ENCODE measurements around the gene CYP26A1.
A peak's percentile ranks its signal among the peaks of the same experiment; 100 is the strongest.

CYP26A1 gene

GRCh38 chr10:93080350-93081046 is 6.8 kb downstream of the CYP26A1 start:
- Mint-ChIP-seq H3K36me3 (no peaks in the 10 kb centered on the region), H3K9me3 (no peaks in the 10 kb centered on the region), H3K27me3 (peaks cover 32 to 41% of the 10 kb centered on the region in 2 donors), H3K4me3 (peak overlapping the region in 1 of 2 donors; percentile 58), H3K27ac (no peak overlapping the region), H3K4me1 (peaks cover 6 to 22% of the 10 kb centered on the region in 2 donors)
- DNase-seq (no peak), ATAC-seq (replicated peaks) (peak; percentile 66 to 67)

- no peak overlapping the region for H3K27ac Mint-ChIP-seq
- H3K4me3 Mint-ChIP-seq, result no peak overlapping the region
- peaks cover 27 to 34% of the 10 kb centered on the region in 2 donors for H3K27me3 Mint-ChIP-seq
These were observed 7.6 kb downstream of the CYP26A1 start for GRCh38 chr10:93081318-93081717.

GRCh38 chr10:93081834-93082233 is 8.1 kb downstream of the CYP26A1 start:
- DNase-seq (no peak), ATAC-seq (replicated peaks) (no peak)
- Mint-ChIP-seq H3K4me1 (peaks cover 3 to 17% of the 10 kb centered on the region in 2 donors), H3K27ac (no peak overlapping the region), H3K36me3 (no peaks in the 10 kb centered on the region), H3K4me3 (no peak overlapping the region), H3K9me3 (no peaks in the 10 kb centered on the region), H3K27me3 (peaks cover 22 to 29% of the 10 kb centered on the region in 2 donors)

More at GRCh38 chr10:93081318-93081717, 7.6 kb downstream of the CYP26A1 start:
- no peak for DNase-seq
- Mint-ChIP-seq H3K36me3 (no peaks in the 10 kb centered on the region), H3K4me1 (peaks cover 3 to 21% of the 10 kb centered on the region in 2 donors), H3K9me3 (no peaks in the 10 kb centered on the region)
- no peak for ATAC-seq (replicated peaks)

- no peak overlapping the region for H3K27ac Mint-ChIP-seq
- no peaks in the 10 kb centered on the region for H3K36me3 Mint-ChIP-seq
- no peak for ATAC-seq (replicated peaks)
- no peak overlapping the region for H3K4me3 Mint-ChIP-seq
- peaks cover 3 to 16% of the 10 kb centered on the region in 2 donors for H3K4me1 Mint-ChIP-seq
- no peak for DNase-seq
- peaks cover 28 to 31% of the 10 kb centered on the region in 2 donors for H3K27me3 Mint-ChIP-seq
- no peaks in the 10 kb centered on the region for H3K9me3 Mint-ChIP-seq
These were observed 10.2 kb downstream of the CYP26A1 start for GRCh38 chr10:93083743-93084539.

GRCh38 chr10:93085272-93085859 is 11.7 kb downstream of the CYP26A1 start:
- ATAC-seq (replicated peaks) (no peak), DNase-seq (no peak)
- Mint-ChIP-seq H3K27me3 (peaks cover 24 to 27% of the 10 kb centered on the region in 2 donors), H3K36me3 (no peaks in the 10 kb centered on the region), H3K27ac (no peak overlapping the region), H3K9me3 (no peaks in the 10 kb centered on the region), H3K4me3 (no peak overlapping the region), H3K4me1 (peaks cover 0 to 11% of the 10 kb centered on the region in 2 donors)

- Mint-ChIP-seq H3K27me3 (peaks cover 21% of the 10 kb centered on the region in 2 donors), H3K9me3 (no peaks in the 10 kb centered on the region), H3K27ac (no peak overlapping the region), H3K4me3 (no peak overlapping the region), H3K4me1 (peaks cover 0 to 6% of the 10 kb centered on the region in 2 donors), H3K36me3 (no peaks in the 10 kb centered on the region)
- DNase-seq (no peak), ATAC-seq (replicated peaks) (no peak)
These were observed 12.6 kb downstream of the CYP26A1 start for GRCh38 chr10:93086289-93086688.

GRCh38 chr10:93087846-93088245 is 14.2 kb downstream of the CYP26A1 start:
- ATAC-seq (replicated peaks) (no peak), DNase-seq (no peak)
- no peaks in the 10 kb centered on the region for H3K36me3 Mint-ChIP-seq
- H3K27me3 Mint-ChIP-seq, result peaks cover 16 to 20% of the 10 kb centered on the region in 2 donors
- no peak overlapping the region for H3K4me3 Mint-ChIP-seq
- no peak overlapping the region for H3K27ac Mint-ChIP-seq
- peaks cover 0 to 6% of the 10 kb centered on the region in 2 donors for H3K4me1 Mint-ChIP-seq
- no peaks in the 10 kb centered on the region for H3K9me3 Mint-ChIP-seq

GRCh38 chr10:93088466-93088865 is 14.8 kb downstream of the CYP26A1 start:
- no peak for ATAC-seq (replicated peaks)
- DNase-seq, result no peak
- Mint-ChIP-seq H3K4me3 (no peak overlapping the region), H3K27ac (no peak overlapping the region), H3K27me3 (peaks cover 16 to 25% of the 10 kb centered on the region in 2 donors), H3K36me3 (no peaks in the 10 kb centered on the region), H3K9me3 (no peaks in the 10 kb centered on the region), H3K4me1 (peaks cover 0 to 6% of the 10 kb centered on the region in 2 donors)

- Mint-ChIP-seq H3K9me3 (no peaks in the 10 kb centered on the region), H3K27ac (no peak overlapping the region), H3K4me1 (peaks cover 0 to 3% of the 10 kb centered on the region in 2 donors), H3K27me3 (peaks cover 16 to 32% of the 10 kb centered on the region in 2 donors), H3K4me3 (no peak overlapping the region), H3K36me3 (no peaks in the 10 kb centered on the region)
- no peak for ATAC-seq (replicated peaks)
- DNase-seq, result no peak
These were observed 16.9 kb downstream of the CYP26A1 start for GRCh38 chr10:93090619-93091018.

- H3K36me3 Mint-ChIP-seq, result no peaks in the 10 kb centered on the region
- DNase-seq (no peak), ATAC-seq (replicated peaks) (no peak)
- H3K4me1 Mint-ChIP-seq, result no peaks in the 10 kb centered on the region
- no peak overlapping the region for H3K4me3 Mint-ChIP-seq
- H3K27ac Mint-ChIP-seq, result no peak overlapping the region
- peaks cover 16 to 32% of the 10 kb centered on the region in 2 donors for H3K27me3 Mint-ChIP-seq
- H3K9me3 Mint-ChIP-seq, result no peaks in the 10 kb centered on the region
These were observed 18.3 kb downstream of the CYP26A1 start for GRCh38 chr10:93091960-93092359.

GRCh38 chr10:93095225-93095624 is 21.5 kb downstream of the CYP26A1 start:
- DNase-seq (no peak), ATAC-seq (replicated peaks) (no peak)
- H3K27me3 Mint-ChIP-seq, result peaks cover 8 to 15% of the 10 kb centered on the region in 2 donors
- H3K36me3 Mint-ChIP-seq, result no peaks in the 10 kb centered on the region
- H3K9me3 Mint-ChIP-seq, result peaks cover 0 to 2% of the 10 kb centered on the region in 2 donors
- no peak overlapping the region for H3K4me3 Mint-ChIP-seq
- H3K4me1 Mint-ChIP-seq, result no peaks in the 10 kb centered on the region
- H3K27ac Mint-ChIP-seq, result no peak overlapping the region

GRCh38 chr10:93096901-93097300 is 23.2 kb downstream of the CYP26A1 start:
- ATAC-seq (replicated peaks), result no peak
- Mint-ChIP-seq H3K9me3 (peaks cover 0 to 2% of the 10 kb centered on the region in 2 donors), H3K4me1 (no peaks in the 10 kb centered on the region), H3K27ac (no peak overlapping the region), H3K36me3 (no peaks in the 10 kb centered on the region), H3K4me3 (no peak overlapping the region), H3K27me3 (peaks cover 0 to 15% of the 10 kb centered on the region in 2 donors)
- DNase-seq, result no peak

GRCh38 chr10:93097386-93097785 is 23.7 kb downstream of the CYP26A1 start:
- Mint-ChIP-seq H3K9me3 (peaks cover 0 to 2% of the 10 kb centered on the region in 2 donors), H3K4me1 (no peaks in the 10 kb centered on the region), H3K4me3 (no peak overlapping the region), H3K27ac (no peak overlapping the region), H3K27me3 (peaks cover 0 to 15% of the 10 kb centered on the region in 2 donors), H3K36me3 (no peaks in the 10 kb centered on the region)
- DNase-seq, result no peak
- no peak for ATAC-seq (replicated peaks)

- Mint-ChIP-seq H3K9me3 (peaks cover 3% of the 10 kb centered on the region in 2 donors), H3K27ac (no peak overlapping the region), H3K4me1 (no peaks in the 10 kb centered on the region), H3K4me3 (no peak overlapping the region), H3K36me3 (no peaks in the 10 kb centered on the region), H3K27me3 (peaks cover 6 to 11% of the 10 kb centered on the region in 2 donors)
- ATAC-seq (replicated peaks) (no peak), DNase-seq (no peak)
These were observed 25.1 kb downstream of the CYP26A1 start for GRCh38 chr10:93098816-93099215.
